Measurements from ENCODE around the gene F11. TPM values are rescaled to one million over a fixed set of nuclear protein-coding genes. Genes with fewer than 3 reads are reported as not detected.

The F11 gene
- total and polyA plus RNA-seq, 4 donors: 2.8 to 12.9 (median 6.7) TPM

- H3K36me3 ChIP-seq (ENCODE audit: control insufficient read depth in 4 of 4, insufficient read depth in 4 of 4, low read length in 4 of 4): no peaks in the 10 kb centered on the region
- no peak overlapping the region for H3K9ac ChIP-seq (ENCODE audit: insufficient read depth in 1 of 2, low read length in 2 of 2)
- WGBS, 2 donors: 94% methylated on average over 12 of the region's 12 CpGs
- DNase-seq: no peak
- H3K4me3 ChIP-seq: no peak overlapping the region
- TF ChIP-seq CTCF (IDR thresholded peaks at IDR 0.05; ENCODE audit: control extremely low read depth, extremely low read depth): no peak
- H3K27ac ChIP-seq (ENCODE audit: low read depth in 1 of 2, low read length in 1 of 2): no peak overlapping the region
- H3K4me1 ChIP-seq (ENCODE audit: control insufficient read depth in 5 of 5, insufficient read depth in 5 of 5, low read length in 5 of 5): no peaks in the 10 kb centered on the region
- H3K27me3 ChIP-seq (ENCODE audit: control insufficient read depth in 3 of 3, insufficient read depth in 3 of 3, low read length in 2 of 3): peaks cover 0 to 2% (median 0%) of the 10 kb centered on the region in 3 donors
- no peaks in the 10 kb centered on the region for H3K9me3 ChIP-seq (ENCODE audit: control insufficient read depth in 4 of 4, insufficient read depth in 3 of 4, low read length in 3 of 4)
- no peak for ATAC-seq (ENCODE audit: insufficient read depth, low FRiP score)
These were observed 19.2 kb downstream of the F11 start for GRCh38 chr4:186285147-186285546.

- DNase-seq (no peak), ATAC-seq (ENCODE audit: insufficient read depth, low FRiP score) (no peak)
- no peaks in the 10 kb centered on the region for H3K36me3 ChIP-seq (ENCODE audit: control insufficient read depth in 4 of 4, insufficient read depth in 4 of 4, low read length in 4 of 4)
- H3K27me3 ChIP-seq (ENCODE audit: control insufficient read depth in 3 of 3, insufficient read depth in 3 of 3, low read length in 2 of 3): peaks cover 0 to 2% (median 0%) of the 10 kb centered on the region in 3 donors
- no peak overlapping the region for H3K4me3 ChIP-seq
- H3K9me3 ChIP-seq (ENCODE audit: control insufficient read depth in 4 of 4, insufficient read depth in 3 of 4, low read length in 3 of 4): no peaks in the 10 kb centered on the region
- H3K9ac ChIP-seq (ENCODE audit: insufficient read depth in 1 of 2, low read length in 2 of 2): no peak overlapping the region
- WGBS, 2 donors: 93% methylated on average over 3 of the region's 3 CpGs
- no peak for TF ChIP-seq CTCF (IDR thresholded peaks at IDR 0.05; ENCODE audit: control extremely low read depth, extremely low read depth)
- no peaks in the 10 kb centered on the region for H3K4me1 ChIP-seq (ENCODE audit: control insufficient read depth in 5 of 5, insufficient read depth in 5 of 5, low read length in 5 of 5)
- no peak overlapping the region for H3K27ac ChIP-seq (ENCODE audit: low read depth in 1 of 2, low read length in 1 of 2)
These were observed 20.6 kb downstream of the F11 start for GRCh38 chr4:186286581-186286980.

- Histone ChIP-seq H3K9ac (ENCODE audit: insufficient read depth in 1 of 2, low read length in 2 of 2) (no peak overlapping the region), H3K27ac (ENCODE audit: low read depth in 1 of 2, low read length in 1 of 2) (no peak overlapping the region), H3K36me3 (ENCODE audit: control insufficient read depth in 4 of 4, insufficient read depth in 4 of 4, low read length in 4 of 4) (no peaks in the 10 kb centered on the region), H3K27me3 (ENCODE audit: control insufficient read depth in 3 of 3, insufficient read depth in 3 of 3, low read length in 2 of 3) (no peaks in the 10 kb centered on the region), H3K4me1 (ENCODE audit: control insufficient read depth in 5 of 5, insufficient read depth in 5 of 5, low read length in 5 of 5) (no peaks in the 10 kb centered on the region), H3K4me3 (no peak overlapping the region), H3K9me3 (ENCODE audit: control insufficient read depth in 4 of 4, insufficient read depth in 3 of 4, low read length in 3 of 4) (no peaks in the 10 kb centered on the region)
- no peak for TF ChIP-seq CTCF (IDR thresholded peaks at IDR 0.05; ENCODE audit: control extremely low read depth, extremely low read depth)
- ATAC-seq (ENCODE audit: insufficient read depth, low FRiP score) (no peak), DNase-seq (no peak)
- WGBS, 2 donors: 73 to 84% methylated on average over 10 of the region's 10 CpGs
These were observed 25.4 kb downstream of the F11 start for GRCh38 chr4:186291256-186291890.

- H3K9me3 ChIP-seq (ENCODE audit: control insufficient read depth in 4 of 4, insufficient read depth in 3 of 4, low read length in 3 of 4): peaks cover 0 to 4% (median 0%) of the 10 kb centered on the region in 4 donors
- WGBS, 2 donors: 82 to 92% methylated on average over 9 of the region's 9 CpGs
- TF ChIP-seq CTCF (IDR thresholded peaks at IDR 0.05; ENCODE audit: control extremely low read depth, extremely low read depth): no peak
- H3K27ac ChIP-seq (ENCODE audit: low read depth in 1 of 2, low read length in 1 of 2): no peak overlapping the region
- ATAC-seq (ENCODE audit: insufficient read depth, low FRiP score): no peak
- H3K4me1 ChIP-seq (ENCODE audit: control insufficient read depth in 5 of 5, insufficient read depth in 5 of 5, low read length in 5 of 5): peaks cover 0 to 6% (median 3%) of the 10 kb centered on the region in 5 donors
- DNase-seq: no peak
- H3K4me3 ChIP-seq: no peak overlapping the region
- H3K36me3 ChIP-seq (ENCODE audit: control insufficient read depth in 4 of 4, insufficient read depth in 4 of 4, low read length in 4 of 4): no peaks in the 10 kb centered on the region
- H3K9ac ChIP-seq (ENCODE audit: insufficient read depth in 1 of 2, low read length in 2 of 2): no peak overlapping the region
- peaks cover 5 to 8% (median 8%) of the 10 kb centered on the region in 3 donors for H3K27me3 ChIP-seq (ENCODE audit: control insufficient read depth in 3 of 3, insufficient read depth in 3 of 3, low read length in 2 of 3)
These were observed 28.2 kb downstream of the F11 start for GRCh38 chr4:186294160-186294559.

Data from lung (tissue), 12 donors.